HepG2 (cell line): Measurements from ENCODE around the gene CFAP91.

Experiments used
- ARID2 ChIP-seq: sonication (generic); formaldehyde crosslinking; IDR thresholded peaks from 2 replicates; pipeline ENCODE4 v1.8.1; 2022; ENCODE audit warnings: mild to moderate bottlenecking, missing genetic modification reagents, borderline replicate concordance
- CTCF ChIP-seq: sonication (generic); formaldehyde crosslinking; IDR thresholded peaks from 2 replicates; pipeline ENCODE4 v1.5.0; 2020; ENCODE audit warnings: mild to moderate bottlenecking, missing genetic modification reagents, moderate library complexity
- ETS1 ChIP-seq: sonication (generic); formaldehyde crosslinking; IDR thresholded peaks from 2 replicates; pipeline ENCODE4 v1.4.0; 2020; ENCODE audit warnings: missing genetic modification reagents
- KLF13 ChIP-seq: sonication (generic); formaldehyde crosslinking; IDR thresholded peaks from 2 replicates; pipeline ENCODE4 v1.4.0; 2020; ENCODE audit warnings: mild to moderate bottlenecking, missing genetic modification reagents
- PHB2 ChIP-seq: fragments of 450-650 bp; IDR thresholded peaks from 2 replicates; pipeline ENCODE4 v1.6.1; 2018; ENCODE audit not compliant: partially characterized antibody
- POLR2A ChIP-seq, 2 experiments: IDR thresholded peaks; 2 replicates each; pipeline ENCODE4 v1.6.1; 2011; ENCODE audit warnings: low read depth in 2 of 2, low read length in 2 of 2, mild to moderate bottlenecking in 1 of 2, moderate library complexity in 1 of 2; ENCODE audit not compliant: insufficient read depth in 1 of 2
- SETDB1 ChIP-seq: sonication (generic); formaldehyde crosslinking; IDR thresholded peaks from 2 replicates; pipeline ENCODE4 v1.5.1; 2020; ENCODE audit warnings: missing genetic modification reagents, mild to moderate bottlenecking, borderline replicate concordance
- SIN3B ChIP-seq: fragments of 150-350 bp; IDR thresholded peaks from 2 replicates; pipeline ENCODE4 v1.6.1; 2014; ENCODE audit warnings: low read length
- ZNF430 ChIP-seq: sonication (generic); formaldehyde crosslinking; IDR thresholded peaks from 2 replicates; pipeline ENCODE4 v1.9.0; 2021; ENCODE audit warnings: mild to moderate bottlenecking, missing genetic modification reagents
- ZNF713 ChIP-seq: sonication (generic); formaldehyde crosslinking; IDR thresholded peaks from 2 replicates; pipeline ENCODE4 v1.4.0; 2020; ENCODE audit warnings: mild to moderate bottlenecking, missing genetic modification reagents
- ZNF777 ChIP-seq: sonication (generic); formaldehyde crosslinking; IDR thresholded peaks from 2 replicates; pipeline ENCODE4 v1.4.0; 2020; ENCODE audit warnings: missing genetic modification reagents
- ZNF839 ChIP-seq: sonication (generic); formaldehyde crosslinking; IDR thresholded peaks from 2 replicates; pipeline ENCODE4 v1.4.0; 2020; ENCODE audit warnings: missing genetic modification reagents, mild to moderate bottlenecking, borderline replicate concordance

GRCh38 chr3:119733812-119734211 lies 31.0 kb downstream of the CFAP91 start:
- TF ChIP-seq CTCF (CRISPR knock-in tag) (no peak), ZNF430 (no peak), ZNF777 (CRISPR knock-in tag) (no peak), ETS1 (CRISPR knock-in tag) (no peak), ZNF839 (CRISPR knock-in tag) (no peak), ARID2 (CRISPR knock-in tag) (no peak), SETDB1 (CRISPR knock-in tag) (no peak), POLR2A (IDR thresholded peaks at IDR 0.05; ENCODE audit: insufficient read depth in 1 of 2, low read depth in 2 of 2, low read length in 2 of 2) (no peak), SIN3B (no peak), KLF13 (CRISPR knock-in tag) (no peak), PHB2 (no peak), ZNF713 (CRISPR knock-in tag) (no peak)
